IMR-90 (cell line): Measurements from ENCODE around the gene GAS7.

Experiments
- CEBPB ChIP-seq: IDR thresholded peaks from 2 replicates; pipeline ENCODE4 v1.6.1; 2012; ENCODE audit warnings: low read depth, low read length, improper control_type of control experiment
- CTCF ChIP-seq: conservative IDR thresholded peaks from 2 replicates; pipeline ENCODE4 v1.5.1; 2012; ENCODE audit warnings: mild to moderate bottlenecking, low read depth, low read length, improper control_type of control experiment
- FOS ChIP-seq: fragments of 150-350 bp; IDR thresholded peaks from 2 replicates; pipeline ENCODE4 v1.6.1; 2016; ENCODE audit warnings: low read depth, low read length
- MAFK ChIP-seq: IDR thresholded peaks from 2 replicates; pipeline ENCODE4 v1.6.1; 2012; ENCODE audit warnings: low read depth, low read length, improper control_type of control experiment
- MAZ ChIP-seq: IDR thresholded peaks from 2 replicates; pipeline ENCODE4 v1.6.1; 2012; ENCODE audit warnings: low read depth, mild to moderate bottlenecking, low read length, improper control_type of control experiment, moderate library complexity, borderline replicate concordance
- POLR2A ChIP-seq: IDR thresholded peaks from 2 replicates; pipeline ENCODE4 v1.6.1; 2012; ENCODE audit warnings: mild to moderate bottlenecking, low read depth, low read length
- RAD21 ChIP-seq: IDR thresholded peaks from 2 replicates; pipeline ENCODE4 v1.6.1; 2012; ENCODE audit warnings: low read length, improper control_type of control experiment
- RCOR1 ChIP-seq: IDR thresholded peaks from 2 replicates; pipeline ENCODE4 v1.6.1; 2012; ENCODE audit warnings: mild to moderate bottlenecking, low read length, improper control_type of control experiment; ENCODE audit not compliant: insufficient replicate concordance
- RFX5 ChIP-seq: IDR thresholded peaks from 2 replicates; pipeline ENCODE4 v1.8.0; 2012; ENCODE audit warnings: low read depth, mild to moderate bottlenecking, low read length, moderate library complexity
- SMC3 ChIP-seq: fragments of 150-350 bp; IDR thresholded peaks from 2 replicates; pipeline ENCODE4 v1.6.1; 2016; ENCODE audit warnings: low read depth, mild to moderate bottlenecking, antibody characterized with exemption, low read length, moderate library complexity
- USF2 ChIP-seq: fragments of 150-350 bp; IDR thresholded peaks from 2 replicates; pipeline ENCODE4 v1.6.1; 2017; ENCODE audit warnings: mild to moderate bottlenecking, antibody characterized with exemption, low read length, low read depth

GRCh38 chr17:9941305-9941704, 257.1 kb downstream of the GAS7 start:
- no peak for TF ChIP-seq FOS
- no peak for TF ChIP-seq CTCF
- TF ChIP-seq CEBPB, result no peak
- TF ChIP-seq POLR2A, result no peak
- no peak for TF ChIP-seq RAD21
- no peak for TF ChIP-seq SMC3
- no peak for TF ChIP-seq MAFK
- no peak for TF ChIP-seq RCOR1
- no peak for TF ChIP-seq RFX5
- TF ChIP-seq USF2, result no peak
- TF ChIP-seq MAZ, result no peak
